ENCODE results near the gene PMAIP1. TPM values are rescaled to one million over a fixed set of nuclear protein-coding genes. Genes with fewer than 3 reads are reported as not detected.

PMAIP1 gene
- total RNA-seq, 2 experiments from 2014 or later = 22.9 to 23.3 TPM

- no peak for DNase-seq (ENCODE audit: low spot score)
- no peak overlapping the region for H3K27ac ChIP-seq (ENCODE audit: low read depth, low read length, poor library complexity, severe bottlenecking)
- TF ChIP-seq CTCF (conservative IDR thresholded peaks at IDR 0.05; ENCODE audit: low read length) (no peak), EZH2phosphoT487 (IDR thresholded peaks at IDR 0.05; ENCODE audit: borderline replicate concordance, low read depth, low read length) (no peak)
- no peak overlapping the region for H3K4me3 ChIP-seq (ENCODE audit: low read depth, low read length, poor library complexity, severe bottlenecking)
- H2AFZ ChIP-seq (ENCODE audit: low read length) = no peak overlapping the region
- no peaks in the 10 kb centered on the region for H3K79me2 ChIP-seq (ENCODE audit: insufficient read depth, low read depth, low read length)
- H3K4me2 ChIP-seq (ENCODE audit: low read length) = no peak overlapping the region
- ChIA-PET POLR2A (interaction anchor here (1.0 kb wide), 1 partner anchor 590 kb away, joined by 3 read pairs; no protein-coding TSS in a partner anchor), CTCF (ENCODE audit: unreplicated experiment) (no interaction called here)
- no TSS peak for BruUV-seq (replicated peaks)
- peaks cover 5% of the 10 kb centered on the region for H3K4me1 ChIP-seq (ENCODE audit: insufficient read depth, low read length, poor library complexity, severe bottlenecking)
- intact Hi-C loops (cut with micrococcal nuclease; ENCODE audit: unreplicated experiment) = no loop called here
- no peaks in the 10 kb centered on the region for H3K9me2 ChIP-seq (ENCODE audit: insufficient read depth, low read length)
- H3K36me3 ChIP-seq (ENCODE audit: insufficient read depth, low read length) = no peaks in the 10 kb centered on the region
- H3K9me3 ChIP-seq (ENCODE audit: low read length) = no peaks in the 10 kb centered on the region
- no peaks in the 10 kb centered on the region for H4K20me1 ChIP-seq (ENCODE audit: insufficient read depth, low read length)
These were observed 42.8 kb downstream of the PMAIP1 start for GRCh38 chr18:59942601-59943000.

- Histone ChIP-seq H3K4me2 (ENCODE audit: low read length) (no peak overlapping the region), H4K20me1 (ENCODE audit: insufficient read depth, low read length) (no peaks in the 10 kb centered on the region), H2AFZ (ENCODE audit: low read length) (no peak overlapping the region), H3K27ac (ENCODE audit: low read depth, low read length, poor library complexity, severe bottlenecking) (no peak overlapping the region), H3K4me3 (ENCODE audit: low read depth, low read length, poor library complexity, severe bottlenecking) (no peak overlapping the region), H3K9me2 (ENCODE audit: insufficient read depth, low read length) (no peaks in the 10 kb centered on the region), H3K9me3 (ENCODE audit: low read length) (no peaks in the 10 kb centered on the region), H3K36me3 (ENCODE audit: insufficient read depth, low read length) (no peaks in the 10 kb centered on the region), H3K79me2 (ENCODE audit: insufficient read depth, low read depth, low read length) (no peaks in the 10 kb centered on the region), H3K4me1 (ENCODE audit: insufficient read depth, low read length, poor library complexity, severe bottlenecking) (peaks cover 5% of the 10 kb centered on the region)
- DNase-seq (ENCODE audit: low spot score) = no peak
- TF ChIP-seq EZH2phosphoT487 (IDR thresholded peaks at IDR 0.05; ENCODE audit: borderline replicate concordance, low read depth, low read length) (no peak), CTCF (conservative IDR thresholded peaks at IDR 0.05; ENCODE audit: low read length) (no peak)
- no TSS peak for BruUV-seq (replicated peaks)
- intact Hi-C loops (cut with micrococcal nuclease; ENCODE audit: unreplicated experiment) = no loop called here
- ChIA-PET POLR2A (no interaction called here), CTCF (ENCODE audit: unreplicated experiment) (no interaction called here)
These were observed 45.7 kb downstream of the PMAIP1 start for GRCh38 chr18:59945544-59945943.

- Histone ChIP-seq H3K4me1 (ENCODE audit: insufficient read depth, low read length, poor library complexity, severe bottlenecking) (peaks cover 14% of the 10 kb centered on the region), H3K27ac (ENCODE audit: low read depth, low read length, poor library complexity, severe bottlenecking) (no peak overlapping the region), H3K79me2 (ENCODE audit: insufficient read depth, low read depth, low read length) (no peaks in the 10 kb centered on the region), H3K9me2 (ENCODE audit: insufficient read depth, low read length) (no peaks in the 10 kb centered on the region), H4K20me1 (ENCODE audit: insufficient read depth, low read length) (no peaks in the 10 kb centered on the region), H3K9me3 (ENCODE audit: low read length) (no peaks in the 10 kb centered on the region), H3K4me2 (ENCODE audit: low read length) (no peak overlapping the region), H3K4me3 (ENCODE audit: low read depth, low read length, poor library complexity, severe bottlenecking) (no peak overlapping the region), H3K36me3 (ENCODE audit: insufficient read depth, low read length) (no peaks in the 10 kb centered on the region), H2AFZ (ENCODE audit: low read length) (no peak overlapping the region)
- DNase-seq (ENCODE audit: low spot score) = no peak
- intact Hi-C loops (cut with micrococcal nuclease; ENCODE audit: unreplicated experiment) = no loop called here
- no TSS peak for BruUV-seq (replicated peaks)
- ChIA-PET CTCF (ENCODE audit: unreplicated experiment) (no interaction called here), POLR2A (interaction anchor here (0.7 kb wide), 1 partner anchor 11 kb away, joined by 5 read pairs; no protein-coding TSS in a partner anchor)
- no peak for TF ChIP-seq EZH2phosphoT487 (IDR thresholded peaks at IDR 0.05; ENCODE audit: borderline replicate concordance, low read depth, low read length)
- no peak for TF ChIP-seq CTCF (conservative IDR thresholded peaks at IDR 0.05; ENCODE audit: low read length)
These were observed 50.6 kb downstream of the PMAIP1 start for GRCh38 chr18:59950215-59950944.
